Liver (tissue), 9 donors: Measurements from ENCODE around the gene TSKS. TPM values are rescaled to one million over a fixed set of nuclear protein-coding genes. Genes with fewer than 3 reads are reported as not detected.

Experiments
- DNase-seq: peaks from one replicate; pipeline ENCODE4 v3.0.0-alpha.2; 2017; ENCODE audit warnings: low spot score
- H3K27ac ChIP-seq, 2 donors: one replicate each; pipeline ENCODE4 v1.7.0; 2013; ENCODE audit warnings: inconsistent platforms in 2 of 2, low read length in 2 of 2, control low read depth in 1 of 2, low read depth in 1 of 2, mild to moderate bottlenecking in 1 of 2
- H3K27me3 ChIP-seq, 4 donors: one replicate each; pipeline versions ENCODE4 v1.6.1 to v1.7.0; 2013; ENCODE audit warnings: low read length in 3 of 4, inconsistent platforms in 1 of 4, mild to moderate bottlenecking in 1 of 4, moderate library complexity in 1 of 4; ENCODE audit not compliant: control insufficient read depth in 4 of 4, insufficient read depth in 4 of 4
- H3K36me3 ChIP-seq, 4 donors: one replicate each; pipeline versions ENCODE4 v1.6.1 to v1.7.0; 2013; ENCODE audit warnings: low read length in 3 of 4, mild to moderate bottlenecking in 3 of 4, low read depth in 1 of 4, moderate library complexity in 1 of 4; ENCODE audit not compliant: control insufficient read depth in 4 of 4, insufficient read depth in 3 of 4
- H3K4me1 ChIP-seq, 4 donors: one replicate each; pipeline versions ENCODE4 v1.6.1 to v1.7.0; 2013; ENCODE audit warnings: low read length in 3 of 4, mild to moderate bottlenecking in 3 of 4, moderate library complexity in 1 of 4; ENCODE audit not compliant: control insufficient read depth in 4 of 4, insufficient read depth in 4 of 4
- H3K4me3 ChIP-seq, 3 donors: one replicate each; pipeline versions ENCODE4 v1.6.1 to v1.7.0; 2013; ENCODE audit warnings: low read length in 3 of 3, control low read depth in 1 of 3, low read depth in 1 of 3, mild to moderate bottlenecking in 1 of 3
- H3K9ac ChIP-seq, 2 donors: one replicate each; pipeline ENCODE4 v1.7.0; 2013; ENCODE audit warnings: low read length in 2 of 2, mild to moderate bottlenecking in 2 of 2, moderate library complexity in 2 of 2, control low read depth in 1 of 2, low read depth in 1 of 2
- H3K9me3 ChIP-seq, 4 donors: one replicate each; pipeline versions ENCODE4 v1.6.1 to v1.7.0; 2013; ENCODE audit warnings: low read length in 3 of 4; ENCODE audit not compliant: control insufficient read depth in 4 of 4
- EGR1 ChIP-seq, 2 donors: IDR thresholded peaks; 2 replicates each; pipeline ENCODE4 v1.6.1; 2016 to 2018; ENCODE audit warnings: antibody characterized with exemption in 2 of 2, low read depth in 2 of 2
- FOXA1 ChIP-seq: IDR thresholded peaks from 2 replicates; pipeline ENCODE4 v1.6.1; 2016; ENCODE audit warnings: antibody characterized with exemption
- FOXA2 ChIP-seq: IDR thresholded peaks from 2 replicates; pipeline ENCODE4 v1.6.1; 2016; ENCODE audit warnings: antibody characterized with exemption
- GABPA ChIP-seq, 2 donors: IDR thresholded peaks in 1 of 2; conservative IDR thresholded peaks in 1 of 2; 2 replicates each; pipeline ENCODE4 v1.6.1; 2016; ENCODE audit warnings: antibody characterized with exemption in 2 of 2, mild to moderate bottlenecking in 1 of 2, moderate library complexity in 1 of 2
- HNF4A ChIP-seq, 2 donors: conservative IDR thresholded peaks; 2 replicates each; pipeline ENCODE4 v1.6.1; 2016; ENCODE audit warnings: antibody characterized with exemption in 2 of 2, mild to moderate bottlenecking in 2 of 2
- HNF4G ChIP-seq: IDR thresholded peaks from 2 replicates; pipeline ENCODE4 v1.6.1; 2016; ENCODE audit warnings: antibody characterized with exemption
- JUND ChIP-seq, 2 donors: IDR thresholded peaks; 2 replicates each; pipeline ENCODE4 v1.6.1; 2016; ENCODE audit warnings: antibody characterized with exemption in 2 of 2
- NR2F2 ChIP-seq: IDR thresholded peaks from 2 replicates; pipeline ENCODE4 v1.6.1; 2016; ENCODE audit warnings: antibody characterized with exemption
- RAD21 ChIP-seq, 2 donors: IDR thresholded peaks; 2 replicates each; pipeline ENCODE4 v1.6.1; 2016; ENCODE audit warnings: antibody characterized with exemption in 2 of 2, mild to moderate bottlenecking in 2 of 2
- REST ChIP-seq: IDR thresholded peaks from 2 replicates; pipeline ENCODE4 v1.6.1; 2016; ENCODE audit warnings: antibody characterized with exemption, mild to moderate bottlenecking
- RXRA ChIP-seq, 2 donors: IDR thresholded peaks; 2 replicates each; pipeline ENCODE4 v1.6.1; 2017 to 2018; ENCODE audit warnings: antibody characterized with exemption in 2 of 2, mild to moderate bottlenecking in 1 of 2
- SP1 ChIP-seq: IDR thresholded peaks from 2 replicates; pipeline ENCODE4 v1.6.1; 2018; ENCODE audit warnings: antibody characterized with exemption, mild to moderate bottlenecking
- TAF1 ChIP-seq: conservative IDR thresholded peaks from 2 replicates; pipeline ENCODE4 v1.6.1; 2016; ENCODE audit warnings: antibody characterized with exemption, mild to moderate bottlenecking
- YY1 ChIP-seq: IDR thresholded peaks from 2 replicates; pipeline ENCODE4 v1.6.1; 2016; ENCODE audit warnings: antibody characterized with exemption, mild to moderate bottlenecking
- WGBS: extraction: QIAGEN DNeasy Blood & Tissue Kit; methylation state at CpG from one replicate; pipeline ENCODE4 v1.1.7; 2013; 5-methylcytosine and 5-hydroxymethylcytosine counted together
- polyA plus RNA-seq, 2 donors: library from polyadenylated mRNA; stranded (reverse) in 1 of 2; unstranded in 1 of 2; fragments of 200-250 nt in 1 of 2; fragments of >200 nt in 1 of 2; fragmentation: Nextera tagmentation in 1 of 2; extraction: Ambion mirVana in 1 of 2; gene quantifications; one replicate each; pipeline versions ENCODE4 v1.2.1 to v1.2.3, GENCODE V29; 2013 to 2015
- total RNA-seq, 2 donors: library from RNA; depleted of rRNA; stranded (reverse); fragments of >200 nt; gene quantifications; one replicate each; pipeline ENCODE4 v1.2.3, GENCODE V29; 2014
- TF ChIP-seq, protein P1 (sequence below): IDR thresholded peaks from 2 replicates; pipeline ENCODE4 v1.6.1; 2016; ENCODE audit warnings: antibody characterized with exemption
- TF ChIP-seq, protein P2 (sequence below): IDR thresholded peaks from 2 replicates; pipeline ENCODE4 v1.6.1; 2016; ENCODE audit warnings: antibody characterized with exemption
- TF ChIP-seq, protein P3 (sequence below): IDR thresholded peaks from 2 replicates; pipeline ENCODE4 v1.6.1; 2016; ENCODE audit warnings: antibody characterized with exemption
- TF ChIP-seq, protein P4 (sequence below): fragments of 150-350 bp; IDR thresholded peaks from 2 replicates; pipeline ENCODE4 v1.5.1; 2017; ENCODE audit warnings: improper control_type of control experiment, low read depth, low read length; ENCODE audit not compliant: missing input control
- donor health status: healthy.
- donor health status: healthy.
- donor health status: healthy.
- donor health status: healthy.
- donor health status: healthy.

TSKS gene
- total and polyA plus RNA-seq, 4 donors = 0.07 to 0.61 (median 0.08) TPM; not detected in 1

GRCh38 chr19:49704888-49705642 is 58.0 kb downstream of the TSKS start:
- DNase-seq = no peak
- TF ChIP-seq, protein P1, sequence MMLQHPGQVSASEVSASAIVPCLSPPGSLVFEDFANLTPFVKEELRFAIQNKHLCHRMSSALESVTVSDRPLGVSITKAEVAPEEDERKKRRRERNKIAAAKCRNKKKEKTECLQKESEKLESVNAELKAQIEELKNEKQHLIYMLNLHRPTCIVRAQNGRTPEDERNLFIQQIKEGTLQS = no peak
- TF ChIP-seq FOXA1 (no peak), HNF4G (no peak), EGR1 (IDR thresholded peaks at IDR 0.05; ENCODE audit: low read depth in 2 of 2) (no peak), GABPA (IDR thresholded peaks at IDR 0.05 in 1 of 2, conservative IDR thresholded peaks at IDR 0.05 in 1 of 2) (no peak), RXRA (IDR thresholded peaks at IDR 0.05) (no peak), YY1 (no peak), HNF4A (conservative IDR thresholded peaks at IDR 0.05) (no peak)
- TF ChIP-seq, protein P2, sequence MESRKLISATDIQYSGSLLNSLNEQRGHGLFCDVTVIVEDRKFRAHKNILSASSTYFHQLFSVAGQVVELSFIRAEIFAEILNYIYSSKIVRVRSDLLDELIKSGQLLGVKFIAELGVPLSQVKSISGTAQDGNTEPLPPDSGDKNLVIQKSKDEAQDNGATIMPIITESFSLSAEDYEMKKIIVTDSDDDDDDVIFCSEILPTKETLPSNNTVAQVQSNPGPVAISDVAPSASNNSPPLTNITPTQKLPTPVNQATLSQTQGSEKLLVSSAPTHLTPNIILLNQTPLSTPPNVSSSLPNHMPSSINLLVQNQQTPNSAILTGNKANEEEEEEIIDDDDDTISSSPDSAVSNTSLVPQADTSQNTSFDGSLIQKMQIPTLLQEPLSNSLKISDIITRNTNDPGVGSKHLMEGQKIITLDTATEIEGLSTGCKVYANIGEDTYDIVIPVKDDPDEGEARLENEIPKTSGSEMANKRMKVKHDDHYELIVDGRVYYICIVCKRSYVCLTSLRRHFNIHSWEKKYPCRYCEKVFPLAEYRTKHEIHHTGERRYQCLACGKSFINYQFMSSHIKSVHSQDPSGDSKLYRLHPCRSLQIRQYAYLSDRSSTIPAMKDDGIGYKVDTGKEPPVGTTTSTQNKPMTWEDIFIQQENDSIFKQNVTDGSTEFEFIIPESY = no peak
- no peaks in the 10 kb centered on the region for H3K27me3 ChIP-seq
- H3K4me1 ChIP-seq = no peaks in the 10 kb centered on the region
- H3K4me3 ChIP-seq = no peak overlapping the region
- H3K9me3 ChIP-seq = no peaks in the 10 kb centered on the region
- WGBS = 92% methylated on average over 22 of the region's 22 CpGs
- no peaks in the 10 kb centered on the region for H3K36me3 ChIP-seq
- no peak overlapping the region for H3K9ac ChIP-seq
- H3K27ac ChIP-seq = no peak overlapping the region

DNA sequence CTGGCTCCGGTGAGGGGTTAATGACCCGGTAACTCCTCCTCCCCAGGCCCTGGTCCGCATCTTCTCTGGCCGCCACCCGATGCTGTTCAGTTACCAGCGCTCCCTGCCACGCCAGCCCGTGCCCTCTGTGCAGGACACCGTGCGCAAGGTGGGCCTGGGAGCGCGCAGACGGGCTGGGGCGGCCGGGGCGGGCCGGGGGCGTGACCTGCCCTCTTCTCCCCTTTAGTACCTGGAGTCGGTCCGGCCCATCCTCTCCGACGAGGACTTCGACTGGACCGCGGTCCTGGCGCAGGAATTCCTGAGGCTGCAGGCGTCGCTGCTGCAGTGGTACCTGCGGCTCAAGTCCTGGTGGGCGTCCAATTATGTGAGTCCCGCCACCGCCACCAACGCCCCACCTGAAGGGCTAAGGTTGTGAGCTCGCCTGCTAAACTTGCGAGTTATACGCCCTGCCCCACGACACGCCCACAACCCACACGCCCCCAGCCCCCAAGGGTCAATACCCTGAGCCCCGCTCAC is 61.8 kb downstream of the TSKS start:
- H3K9ac ChIP-seq = no peak overlapping the region
- WGBS = 30% methylated on average over 40 of the region's 40 CpGs
- no peaks in the 10 kb centered on the region for H3K9me3 ChIP-seq
- no peak overlapping the region for H3K27ac ChIP-seq
- no peak for TF ChIP-seq HNF4G
- TF ChIP-seq, protein P2 = no peak
- no peak for TF ChIP-seq EGR1 (IDR thresholded peaks at IDR 0.05; ENCODE audit: low read depth in 2 of 2)
- TF ChIP-seq REST = no peak
- TF ChIP-seq FOXA2 = no peak
- TF ChIP-seq SP1 = no peak
- no peak for TF ChIP-seq GABPA (IDR thresholded peaks at IDR 0.05 in 1 of 2, conservative IDR thresholded peaks at IDR 0.05 in 1 of 2)
- TF ChIP-seq, protein P3, sequence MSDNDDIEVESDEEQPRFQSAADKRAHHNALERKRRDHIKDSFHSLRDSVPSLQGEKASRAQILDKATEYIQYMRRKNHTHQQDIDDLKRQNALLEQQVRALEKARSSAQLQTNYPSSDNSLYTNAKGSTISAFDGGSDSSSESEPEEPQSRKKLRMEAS = no peak
- TF ChIP-seq, protein P1 = no peak
- no peak for TF ChIP-seq RXRA (IDR thresholded peaks at IDR 0.05)
- TF ChIP-seq NR2F2 = no peak
- TF ChIP-seq, protein P4, sequence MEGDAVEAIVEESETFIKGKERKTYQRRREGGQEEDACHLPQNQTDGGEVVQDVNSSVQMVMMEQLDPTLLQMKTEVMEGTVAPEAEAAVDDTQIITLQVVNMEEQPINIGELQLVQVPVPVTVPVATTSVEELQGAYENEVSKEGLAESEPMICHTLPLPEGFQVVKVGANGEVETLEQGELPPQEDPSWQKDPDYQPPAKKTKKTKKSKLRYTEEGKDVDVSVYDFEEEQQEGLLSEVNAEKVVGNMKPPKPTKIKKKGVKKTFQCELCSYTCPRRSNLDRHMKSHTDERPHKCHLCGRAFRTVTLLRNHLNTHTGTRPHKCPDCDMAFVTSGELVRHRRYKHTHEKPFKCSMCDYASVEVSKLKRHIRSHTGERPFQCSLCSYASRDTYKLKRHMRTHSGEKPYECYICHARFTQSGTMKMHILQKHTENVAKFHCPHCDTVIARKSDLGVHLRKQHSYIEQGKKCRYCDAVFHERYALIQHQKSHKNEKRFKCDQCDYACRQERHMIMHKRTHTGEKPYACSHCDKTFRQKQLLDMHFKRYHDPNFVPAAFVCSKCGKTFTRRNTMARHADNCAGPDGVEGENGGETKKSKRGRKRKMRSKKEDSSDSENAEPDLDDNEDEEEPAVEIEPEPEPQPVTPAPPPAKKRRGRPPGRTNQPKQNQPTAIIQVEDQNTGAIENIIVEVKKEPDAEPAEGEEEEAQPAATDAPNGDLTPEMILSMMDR = no peak
- no peak for TF ChIP-seq HNF4A (conservative IDR thresholded peaks at IDR 0.05)
- no peak for TF ChIP-seq FOXA1
- TF ChIP-seq TAF1 = no peak
- TF ChIP-seq YY1 = no peak
- no peak for TF ChIP-seq RAD21 (IDR thresholded peaks at IDR 0.05)
- TF ChIP-seq JUND (IDR thresholded peaks at IDR 0.05) = no peak
- DNase-seq = no peak
- no peak overlapping the region for H3K4me3 ChIP-seq
- H3K36me3 ChIP-seq = no peaks in the 10 kb centered on the region
- H3K27me3 ChIP-seq = no peaks in the 10 kb centered on the region
- no peaks in the 10 kb centered on the region for H3K4me1 ChIP-seq
